Neural cell (in vitro differentiated cells): ENCODE results near the gene DPYSL4. TPM values are rescaled to one million over a fixed set of nuclear protein-coding genes. Genes with fewer than 3 reads are reported as not detected.

Source experiments
- H2AFZ ChIP-seq: fragments of 200-600, 300-800 bp; sonication (generic), shearing (Covaris generic); 2 replicates; pipeline ENCODE4 v1.6.0; 2014; ENCODE audit warnings: low read depth, mild to moderate bottlenecking, antibody characterized with exemption, low read length, moderate library complexity
- H3F3A ChIP-seq: fragments of 200-600 bp; shearing (Covaris generic); 2 replicates; pipeline ENCODE4 v1.6.1; 2016; ENCODE audit warnings: mild to moderate bottlenecking, moderate library complexity, mixed read lengths, antibody characterized with exemption, low read length; ENCODE audit not compliant: insufficient read depth, poor library complexity, severe bottlenecking
- H3K27ac ChIP-seq: fragments of 200-600, 300-800 bp; sonication (generic), shearing (Covaris generic); 2 replicates; pipeline ENCODE4 v1.5.1; 2014; ENCODE audit warnings: mild to moderate bottlenecking, low read length, moderate library complexity
- H3K27me3 ChIP-seq: fragments of 300-800, 200-600 bp; sonication (generic), shearing (Covaris generic); 2 replicates; pipeline ENCODE4 v1.6.0; 2014; ENCODE audit warnings: mild to moderate bottlenecking, low read depth, low read length, moderate library complexity; ENCODE audit not compliant: insufficient read depth
- H3K36me3 ChIP-seq: fragments of 300-800, 200-600 bp; sonication (generic), shearing (Covaris generic); 2 replicates; pipeline ENCODE4 v1.5.1; 2014; ENCODE audit warnings: mild to moderate bottlenecking, antibody characterized with exemption, low read length, moderate library complexity; ENCODE audit not compliant: insufficient read depth
- H3K4me2 ChIP-seq: fragments of 300-800, 200-600 bp; sonication (generic), shearing (Covaris generic); 2 replicates; pipeline ENCODE4 v1.6.0; 2014; ENCODE audit warnings: mild to moderate bottlenecking, low read length
- H3K4me3 ChIP-seq: fragments of 300-800, 200-600 bp; sonication (generic), shearing (Covaris generic); 2 replicates; pipeline ENCODE4 v1.5.1; 2014; ENCODE audit warnings: mild to moderate bottlenecking, low read length, moderate library complexity
- H3K79me2 ChIP-seq: fragments of 200-600 bp; shearing (Covaris generic); replicated peaks from 2 replicates; pipeline ENCODE4 v1.6.0; 2014; ENCODE audit warnings: mild to moderate bottlenecking, low read length, moderate library complexity; ENCODE audit not compliant: insufficient read depth
- H3K9ac ChIP-seq: fragments of 300-800, 200-600 bp; sonication (generic), shearing (Covaris generic); 2 replicates; pipeline ENCODE4 v1.6.1; 2016; ENCODE audit warnings: mild to moderate bottlenecking, low read length, mixed read lengths
- H3K9me2 ChIP-seq: fragments of 200-600 bp; shearing (Covaris generic); 2 replicates; pipeline ENCODE4 v1.6.1; 2016; ENCODE audit warnings: mild to moderate bottlenecking, low read length, mixed read lengths; ENCODE audit not compliant: insufficient read depth
- H3K9me3 ChIP-seq: fragments of 200-600, 300-800 bp; sonication (generic), shearing (Covaris generic); 2 replicates; pipeline ENCODE4 v1.6.1; 2016; ENCODE audit warnings: mild to moderate bottlenecking, mixed run types, low read length, moderate library complexity, mixed read lengths
- H4K20me1 ChIP-seq: fragments of 200-600 bp; shearing (Covaris generic); 2 replicates; pipeline ENCODE4 v1.6.1; 2016; ENCODE audit warnings: mild to moderate bottlenecking, mixed run types; ENCODE audit not compliant: insufficient read depth
- CTCF ChIP-seq: fragments of 450-650 bp; IDR thresholded peaks from 2 replicates; pipeline ENCODE4 v1.5.1; 2014; ENCODE audit warnings: antibody characterized with exemption, mild to moderate bottlenecking, moderate library complexity; ENCODE audit not compliant: poor library complexity, severe bottlenecking
- EP300 ChIP-seq: fragments of 450-650 bp; conservative IDR thresholded peaks from 2 replicates; pipeline ENCODE4 v1.6.1; 2014; ENCODE audit warnings: antibody characterized with exemption, mild to moderate bottlenecking, moderate library complexity; ENCODE audit not compliant: poor library complexity, severe bottlenecking
- EZH2 ChIP-seq: fragments of 200-600, 300-800 bp; shearing (Covaris generic), sonication (generic); IDR thresholded peaks from 2 replicates; pipeline ENCODE4 v1.6.1; 2014; ENCODE audit warnings: antibody characterized with exemption, low read length, borderline replicate concordance, mild to moderate bottlenecking; ENCODE audit not compliant: insufficient read depth, poor library complexity, severe bottlenecking
- MXI1 ChIP-seq: fragments of 450-650 bp; conservative IDR thresholded peaks from 2 replicates; pipeline ENCODE4 v1.6.1; 2014; ENCODE audit warnings: antibody characterized with exemption, mild to moderate bottlenecking; ENCODE audit not compliant: poor library complexity, severe bottlenecking
- POLR2AphosphoS5 ChIP-seq: IDR thresholded peaks from 2 replicates; pipeline ENCODE4 v1.6.1; 2012
- RAD21 ChIP-seq: fragments of 450-650 bp; conservative IDR thresholded peaks from 2 replicates; pipeline ENCODE4 v1.6.1; 2014; ENCODE audit warnings: antibody characterized with exemption, mild to moderate bottlenecking, moderate library complexity
- SMC3 ChIP-seq: fragments of 450-650 bp; conservative IDR thresholded peaks from 2 replicates; pipeline ENCODE4 v1.6.1; 2014; ENCODE audit warnings: antibody characterized with exemption, mild to moderate bottlenecking, moderate library complexity; ENCODE audit not compliant: poor library complexity
- TAF1 ChIP-seq: IDR thresholded peaks from 2 replicates; pipeline ENCODE4 v1.6.1; 2012; ENCODE audit warnings: low read depth
- polyA plus RNA-seq: library from polyadenylated mRNA; depleted of rRNA; stranded (reverse); fragments of >200 nt; gene quantifications from 2 replicates; pipeline ENCODE4 v1.2.3, GENCODE V29; 2014
- TF ChIP-seq, protein P1 (sequence below): IDR thresholded peaks from 2 replicates; pipeline ENCODE4 v1.6.1; 2012; ENCODE audit warnings: borderline replicate concordance

The DPYSL4 gene
- polyA plus RNA-seq, 1 donor from 2014 or later, result 116 TPM

DNA sequence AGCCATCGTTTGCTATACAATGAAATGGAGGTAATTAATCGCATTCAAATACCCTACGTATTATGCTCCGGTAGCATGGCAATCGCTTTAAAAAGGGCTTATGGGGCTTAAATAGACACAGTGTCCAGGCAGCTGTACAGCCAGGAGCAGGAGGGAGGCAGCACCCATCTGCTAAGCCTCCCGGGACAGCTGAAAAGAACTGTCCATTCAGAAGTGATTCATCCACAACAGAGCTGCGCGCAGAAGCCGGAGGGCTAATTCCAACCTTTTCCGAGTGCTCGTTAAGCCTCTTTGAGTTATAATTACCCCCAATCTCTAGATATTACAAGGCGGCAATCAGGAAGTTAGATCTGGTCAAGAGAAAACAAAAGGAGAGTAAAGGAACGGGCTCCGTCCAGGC is 58.3 kb downstream of the DPYSL4 start:
- H3K9ac ChIP-seq, result no peak overlapping the region
- no peaks in the 10 kb centered on the region for H3K9me2 ChIP-seq
- no peak overlapping the region for H3K4me3 ChIP-seq
- TF ChIP-seq RAD21 (no peak), POLR2AphosphoS5 (no peak), TAF1 (no peak), CTCF (no peak), MXI1 (no peak), SMC3 (no peak), EP300 (no peak), EZH2 (no peak)
- TF ChIP-seq, protein P1, sequence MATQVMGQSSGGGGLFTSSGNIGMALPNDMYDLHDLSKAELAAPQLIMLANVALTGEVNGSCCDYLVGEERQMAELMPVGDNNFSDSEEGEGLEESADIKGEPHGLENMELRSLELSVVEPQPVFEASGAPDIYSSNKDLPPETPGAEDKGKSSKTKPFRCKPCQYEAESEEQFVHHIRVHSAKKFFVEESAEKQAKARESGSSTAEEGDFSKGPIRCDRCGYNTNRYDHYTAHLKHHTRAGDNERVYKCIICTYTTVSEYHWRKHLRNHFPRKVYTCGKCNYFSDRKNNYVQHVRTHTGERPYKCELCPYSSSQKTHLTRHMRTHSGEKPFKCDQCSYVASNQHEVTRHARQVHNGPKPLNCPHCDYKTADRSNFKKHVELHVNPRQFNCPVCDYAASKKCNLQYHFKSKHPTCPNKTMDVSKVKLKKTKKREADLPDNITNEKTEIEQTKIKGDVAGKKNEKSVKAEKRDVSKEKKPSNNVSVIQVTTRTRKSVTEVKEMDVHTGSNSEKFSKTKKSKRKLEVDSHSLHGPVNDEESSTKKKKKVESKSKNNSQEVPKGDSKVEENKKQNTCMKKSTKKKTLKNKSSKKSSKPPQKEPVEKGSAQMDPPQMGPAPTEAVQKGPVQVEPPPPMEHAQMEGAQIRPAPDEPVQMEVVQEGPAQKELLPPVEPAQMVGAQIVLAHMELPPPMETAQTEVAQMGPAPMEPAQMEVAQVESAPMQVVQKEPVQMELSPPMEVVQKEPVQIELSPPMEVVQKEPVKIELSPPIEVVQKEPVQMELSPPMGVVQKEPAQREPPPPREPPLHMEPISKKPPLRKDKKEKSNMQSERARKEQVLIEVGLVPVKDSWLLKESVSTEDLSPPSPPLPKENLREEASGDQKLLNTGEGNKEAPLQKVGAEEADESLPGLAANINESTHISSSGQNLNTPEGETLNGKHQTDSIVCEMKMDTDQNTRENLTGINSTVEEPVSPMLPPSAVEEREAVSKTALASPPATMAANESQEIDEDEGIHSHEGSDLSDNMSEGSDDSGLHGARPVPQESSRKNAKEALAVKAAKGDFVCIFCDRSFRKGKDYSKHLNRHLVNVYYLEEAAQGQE, result no peak
- no peaks in the 10 kb centered on the region for H3K27me3 ChIP-seq
- H3K4me2 ChIP-seq, result no peak overlapping the region
- no peaks in the 10 kb centered on the region for H3K9me3 ChIP-seq
- no peak overlapping the region for H3K27ac ChIP-seq
- no peaks in the 10 kb centered on the region for H4K20me1 ChIP-seq
- H2AFZ ChIP-seq, result no peak overlapping the region
- no peaks in the 10 kb centered on the region for H3K36me3 ChIP-seq
- H3K79me2 ChIP-seq, result no peaks in the 10 kb centered on the region
- H3F3A ChIP-seq, result no peaks in the 10 kb centered on the region

- TF ChIP-seq POLR2AphosphoS5, result no peak
- no peak for TF ChIP-seq MXI1
- TF ChIP-seq, protein P1, result no peak
- no peak for TF ChIP-seq EZH2
- TF ChIP-seq CTCF, result no peak
- no peak for TF ChIP-seq SMC3
- no peak for TF ChIP-seq EP300
- no peak for TF ChIP-seq TAF1
- no peak for TF ChIP-seq RAD21
- Histone ChIP-seq H3K4me2 (no peak overlapping the region), H3K9ac (no peak overlapping the region), H3K9me2 (no peaks in the 10 kb centered on the region), H3K36me3 (no peaks in the 10 kb centered on the region), H3K9me3 (no peaks in the 10 kb centered on the region), H2AFZ (no peak overlapping the region), H3K27ac (no peak overlapping the region), H3K27me3 (no peaks in the 10 kb centered on the region), H3K79me2 (no peaks in the 10 kb centered on the region), H3K4me3 (no peak overlapping the region), H4K20me1 (no peaks in the 10 kb centered on the region), H3F3A (no peaks in the 10 kb centered on the region)
These were observed 59.5 kb downstream of the DPYSL4 start for GRCh38 chr10:132246296-132246695.
